ENCODE data around the gene NPLOC4. TPM values are rescaled to one million over a fixed set of nuclear protein-coding genes. Genes with fewer than 3 reads are reported as not detected.

NPLOC4 gene
- total and polyA plus RNA-seq, 2 of the 13 experiments (the other 11 are each of a cell fraction or from before 2014, with no cell fraction given) = 57.0 to 97.0 TPM

DNA sequence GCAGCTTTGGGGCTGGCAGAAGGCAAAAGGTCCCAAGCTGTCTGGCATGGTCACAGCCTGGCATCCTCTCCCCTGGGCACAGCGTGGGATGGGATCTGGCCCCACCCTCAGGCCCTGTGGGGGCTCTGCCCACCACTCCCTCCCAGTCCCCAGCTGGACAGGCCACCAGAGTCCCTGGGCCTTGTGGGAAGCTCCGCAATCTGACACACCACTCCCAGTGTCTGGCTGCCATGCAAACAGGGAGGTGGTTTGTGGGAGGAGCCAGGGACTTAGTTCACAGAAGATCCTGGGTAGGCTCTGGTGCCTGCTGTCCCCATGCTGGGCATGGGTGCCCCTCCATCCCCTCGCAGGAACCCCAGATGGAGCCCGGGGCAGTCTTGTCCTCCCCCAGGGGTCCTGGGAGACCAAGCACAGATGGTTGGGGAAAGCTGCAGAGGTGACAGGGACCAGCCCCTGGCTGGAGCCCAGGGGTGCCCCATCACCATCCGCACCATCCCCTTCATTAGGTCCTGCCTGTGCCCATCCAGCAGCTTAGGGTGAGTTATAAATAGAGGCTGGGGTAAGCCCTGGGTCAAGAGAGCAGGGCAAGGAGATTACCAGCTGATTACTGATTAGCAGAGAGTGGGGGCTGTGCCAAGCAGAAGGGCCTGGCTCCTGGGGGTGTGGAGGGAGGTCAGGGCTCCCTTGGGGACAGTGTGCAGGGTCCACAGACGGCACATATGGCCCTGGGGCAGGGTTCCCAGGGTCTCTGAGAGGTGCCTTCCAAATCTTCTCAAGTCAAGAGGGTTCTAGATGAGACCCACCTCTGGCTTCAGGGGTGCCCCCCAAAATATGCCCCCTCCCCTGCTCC lies 102.5 kb downstream of the NPLOC4 start:
- Histone ChIP-seq H3K9me3 (ENCODE audit: low read length) (peaks cover 15% of the 10 kb centered on the region; the same call in 1 of the 2 replicates), H3K27me3 (ENCODE audit: control insufficient read depth in 1 of 2, insufficient read depth in 2 of 2, low read length in 2 of 2) (peaks cover under 1 to 11% of the 10 kb centered on the region in 2 experiments; a peak in 4 of 5 replicates), H3K79me2 (ENCODE audit: insufficient read depth, low read length) (no peaks in the 10 kb centered on the region), H3K4me3 (replicated peaks in 1 of 3; ENCODE audit: insufficient read depth in 1 of 3, low read depth in 2 of 3, low read length in 3 of 3) (no peak overlapping the region), H3K9ac (ENCODE audit: insufficient read depth, low read depth, low read length) (no peak overlapping the region), H2AFZ (ENCODE audit: low read length) (no peak overlapping the region), H3K36me3 (replicated peaks in 1 of 2; ENCODE audit: control insufficient read depth in 1 of 2, insufficient read depth in 2 of 2, low read length in 2 of 2) (no peaks in the 10 kb centered on the region), H3K27ac (ENCODE audit: extremely low read length, insufficient read depth, low read length) (no peak overlapping the region), H3K4me2 (ENCODE audit: low read depth, low read length) (no peak overlapping the region), H3K4me1 (ENCODE audit: insufficient read depth, low read length) (peaks cover 13% of the 10 kb centered on the region), H4K20me1 (ENCODE audit: insufficient read depth, low read length) (peaks cover 2% of the 10 kb centered on the region; the same call in 1 of the 2 replicates)
- CTCF ChIA-PET (ENCODE audit: low intra/inter-chr PET ratio, low total read pairs) = no interaction called here
- intact Hi-C loops (cut with micrococcal nuclease; ENCODE audit: unreplicated experiment) (no loop called here), in situ Hi-C loops (cut with HindIII; ENCODE audit: extremely low pct_ligation_motif_present, low pct_unique_long_range_greater_than_20kb) (no loop called here)
- BruUV-seq (replicated peaks) = no TSS peak
- WGBS (ENCODE audit: low lambda C conversion rate) = 58% methylated on average over 3 of the region's 6 CpGs
- FAIRE-seq = no peak
- peak; percentile 5 for ATAC-seq
- POLR2A ChIA-PET = no interaction called here
- no peak for DNase-seq (ENCODE audit: low spot score)
- no peak for TF ChIP-seq BCL6 (CRISPR knock-in tag; IDR thresholded peaks at IDR 0.05)
- peak; percentile 71 for TF ChIP-seq HNRNPH1 (optimal IDR thresholded peaks at IDR 0.05; ENCODE audit: low read depth, low read length)
- no peak for TF ChIP-seq RFX3 (CRISPR knock-in tag; IDR thresholded peaks at IDR 0.05)
- TF ChIP-seq POLR2G (IDR thresholded peaks at IDR 0.05; ENCODE audit: low read depth, low read length) = peak; percentile 28
- TF ChIP-seq, protein P1, sequence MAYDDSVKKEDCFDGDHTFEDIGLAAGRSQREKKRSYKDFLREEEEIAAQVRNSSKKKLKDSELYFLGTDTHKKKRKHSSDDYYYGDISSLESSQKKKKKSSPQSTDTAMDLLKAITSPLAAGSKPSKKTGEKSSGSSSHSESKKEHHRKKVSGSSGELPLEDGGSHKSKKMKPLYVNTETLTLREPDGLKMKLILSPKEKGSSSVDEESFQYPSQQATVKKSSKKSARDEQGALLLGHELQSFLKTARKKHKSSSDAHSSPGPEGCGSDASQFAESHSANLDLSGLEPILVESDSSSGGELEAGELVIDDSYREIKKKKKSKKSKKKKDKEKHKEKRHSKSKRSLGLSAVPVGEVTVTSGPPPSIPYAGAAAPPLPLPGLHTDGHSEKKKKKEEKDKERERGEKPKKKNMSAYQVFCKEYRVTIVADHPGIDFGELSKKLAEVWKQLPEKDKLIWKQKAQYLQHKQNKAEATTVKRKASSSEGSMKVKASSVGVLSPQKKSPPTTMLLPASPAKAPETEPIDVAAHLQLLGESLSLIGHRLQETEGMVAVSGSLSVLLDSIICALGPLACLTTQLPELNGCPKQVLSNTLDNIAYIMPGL (CRISPR knock-in tag; IDR thresholded peaks at IDR 0.05; ENCODE audit: borderline replicate concordance in 1 of 2, low read depth in 1 of 2) = no peak
- no peak for TF ChIP-seq NR2C2 (CRISPR knock-in tag; IDR thresholded peaks at IDR 0.05; ENCODE audit: borderline replicate concordance)
- TF ChIP-seq, protein P2, sequence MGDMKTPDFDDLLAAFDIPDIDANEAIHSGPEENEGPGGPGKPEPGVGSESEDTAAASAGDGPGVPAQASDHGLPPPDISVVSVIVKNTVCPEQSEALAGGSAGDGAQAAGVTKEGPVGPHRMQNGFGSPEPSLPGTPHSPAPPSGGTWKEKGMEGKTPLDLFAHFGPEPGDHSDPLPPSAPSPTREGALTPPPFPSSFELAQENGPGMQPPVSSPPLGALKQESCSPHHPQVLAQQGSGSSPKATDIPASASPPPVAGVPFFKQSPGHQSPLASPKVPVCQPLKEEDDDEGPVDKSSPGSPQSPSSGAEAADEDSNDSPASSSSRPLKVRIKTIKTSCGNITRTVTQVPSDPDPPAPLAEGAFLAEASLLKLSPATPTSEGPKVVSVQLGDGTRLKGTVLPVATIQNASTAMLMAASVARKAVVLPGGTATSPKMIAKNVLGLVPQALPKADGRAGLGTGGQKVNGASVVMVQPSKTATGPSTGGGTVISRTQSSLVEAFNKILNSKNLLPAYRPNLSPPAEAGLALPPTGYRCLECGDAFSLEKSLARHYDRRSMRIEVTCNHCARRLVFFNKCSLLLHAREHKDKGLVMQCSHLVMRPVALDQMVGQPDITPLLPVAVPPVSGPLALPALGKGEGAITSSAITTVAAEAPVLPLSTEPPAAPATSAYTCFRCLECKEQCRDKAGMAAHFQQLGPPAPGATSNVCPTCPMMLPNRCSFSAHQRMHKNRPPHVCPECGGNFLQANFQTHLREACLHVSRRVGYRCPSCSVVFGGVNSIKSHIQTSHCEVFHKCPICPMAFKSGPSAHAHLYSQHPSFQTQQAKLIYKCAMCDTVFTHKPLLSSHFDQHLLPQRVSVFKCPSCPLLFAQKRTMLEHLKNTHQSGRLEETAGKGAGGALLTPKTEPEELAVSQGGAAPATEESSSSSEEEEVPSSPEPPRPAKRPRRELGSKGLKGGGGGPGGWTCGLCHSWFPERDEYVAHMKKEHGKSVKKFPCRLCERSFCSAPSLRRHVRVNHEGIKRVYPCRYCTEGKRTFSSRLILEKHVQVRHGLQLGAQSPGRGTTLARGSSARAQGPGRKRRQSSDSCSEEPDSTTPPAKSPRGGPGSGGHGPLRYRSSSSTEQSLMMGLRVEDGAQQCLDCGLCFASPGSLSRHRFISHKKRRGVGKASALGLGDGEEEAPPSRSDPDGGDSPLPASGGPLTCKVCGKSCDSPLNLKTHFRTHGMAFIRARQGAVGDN (CRISPR knock-in tag; IDR thresholded peaks at IDR 0.05) = 0 out of 2 replicates have a peak, but pooled peaks have one; percentile 0
- TF ChIP-seq, protein P3, sequence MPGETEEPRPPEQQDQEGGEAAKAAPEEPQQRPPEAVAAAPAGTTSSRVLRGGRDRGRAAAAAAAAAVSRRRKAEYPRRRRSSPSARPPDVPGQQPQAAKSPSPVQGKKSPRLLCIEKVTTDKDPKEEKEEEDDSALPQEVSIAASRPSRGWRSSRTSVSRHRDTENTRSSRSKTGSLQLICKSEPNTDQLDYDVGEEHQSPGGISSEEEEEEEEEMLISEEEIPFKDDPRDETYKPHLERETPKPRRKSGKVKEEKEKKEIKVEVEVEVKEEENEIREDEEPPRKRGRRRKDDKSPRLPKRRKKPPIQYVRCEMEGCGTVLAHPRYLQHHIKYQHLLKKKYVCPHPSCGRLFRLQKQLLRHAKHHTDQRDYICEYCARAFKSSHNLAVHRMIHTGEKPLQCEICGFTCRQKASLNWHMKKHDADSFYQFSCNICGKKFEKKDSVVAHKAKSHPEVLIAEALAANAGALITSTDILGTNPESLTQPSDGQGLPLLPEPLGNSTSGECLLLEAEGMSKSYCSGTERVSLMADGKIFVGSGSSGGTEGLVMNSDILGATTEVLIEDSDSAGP (CRISPR knock-in tag; IDR thresholded peaks at IDR 0.05; ENCODE audit: borderline replicate concordance) = 0 out of 2 replicates have a peak, but pooled peaks have one; percentile 9
- no peak for TF ChIP-seq REPIN1 (CRISPR knock-in tag; IDR thresholded peaks at IDR 0.05; ENCODE audit: borderline replicate concordance, low read depth)
- peak; percentile 83 for TF ChIP-seq AGO2 (optimal IDR thresholded peaks at IDR 0.05; ENCODE audit: low read depth, low read length)
- TF ChIP-seq ZNF644 (CRISPR knock-in tag; IDR thresholded peaks at IDR 0.05; ENCODE audit: low read depth) = no peak
- TF ChIP-seq ZC3H4 (CRISPR knock-in tag; IDR thresholded peaks at IDR 0.05; ENCODE audit: borderline replicate concordance) = no peak
- TF ChIP-seq MIXL1 (CRISPR knock-in tag; IDR thresholded peaks at IDR 0.05) = no peak

All from HepG2 (cell line).